Measurements from ENCODE around the gene ADARB2.
A peak's percentile ranks its signal among the peaks of the same experiment; 100 is the strongest.
"Not testable (repeated sequence)": the region's sequence is repeated elsewhere in the genome, so short reads cannot be mapped to it uniquely, and the experiment has no call there.

ADARB2 gene

GRCh38 chr10:1240341-1240775 is 497.0 kb downstream of the ADARB2 start:
- no peaks in the 10 kb centered on the region for H3K9me3 ChIP-seq (ENCODE audit: control insufficient read depth, insufficient read depth, low read length)
- H3K4me1 ChIP-seq (ENCODE audit: insufficient read depth, low read length): peaks cover 6% of the 10 kb centered on the region; the same call in 1 of the 2 replicates
- no peaks in the 10 kb centered on the region for H3K36me3 ChIP-seq (ENCODE audit: insufficient read depth, low read length)
- H3K9ac ChIP-seq (ENCODE audit: low read depth, low read length): no peak overlapping the region

DNA sequence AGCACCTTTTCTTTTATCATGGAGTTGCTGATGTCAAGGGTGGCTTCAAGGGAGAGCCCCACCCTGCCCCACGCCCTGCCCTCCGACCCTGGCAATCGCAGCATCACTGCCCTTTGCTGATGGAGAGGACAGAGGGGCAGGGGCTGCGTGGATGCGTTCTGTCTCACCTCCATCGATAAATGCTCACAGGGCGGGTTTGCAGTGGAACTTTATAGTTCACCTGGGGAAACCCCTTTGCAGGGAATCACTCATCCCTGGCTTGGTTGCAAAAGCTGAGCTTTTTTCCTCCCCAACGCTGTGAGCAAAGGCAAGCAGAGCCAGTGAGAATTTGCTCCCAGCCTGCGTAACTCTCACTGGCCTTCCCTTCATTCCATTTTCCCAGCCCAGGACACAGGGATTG is 504.3 kb downstream of the ADARB2 start:
- no peak overlapping the region for H3K9ac ChIP-seq (ENCODE audit: low read depth, low read length)
- no peaks in the 10 kb centered on the region for H3K4me1 ChIP-seq (ENCODE audit: insufficient read depth, low read length)
- H3K9me3 ChIP-seq (ENCODE audit: control insufficient read depth, insufficient read depth, low read length): no peaks in the 10 kb centered on the region
- no peaks in the 10 kb centered on the region for H3K36me3 ChIP-seq (ENCODE audit: insufficient read depth, low read length)

GRCh38 chr10:1232164-1232911 is 505.0 kb downstream of the ADARB2 start:
- H3K9me3 ChIP-seq (ENCODE audit: control insufficient read depth, insufficient read depth, low read length): no peaks in the 10 kb centered on the region
- no peaks in the 10 kb centered on the region for H3K36me3 ChIP-seq (ENCODE audit: insufficient read depth, low read length)
- H3K9ac ChIP-seq (ENCODE audit: low read depth, low read length): no peak overlapping the region
- no peaks in the 10 kb centered on the region for H3K4me1 ChIP-seq (ENCODE audit: insufficient read depth, low read length)

GRCh38 chr10:1230592-1231275 is 506.6 kb downstream of the ADARB2 start:
- no peaks in the 10 kb centered on the region for H3K4me1 ChIP-seq (ENCODE audit: insufficient read depth, low read length)
- H3K9me3 ChIP-seq (ENCODE audit: control insufficient read depth, insufficient read depth, low read length): no peaks in the 10 kb centered on the region
- H3K9ac ChIP-seq (ENCODE audit: low read depth, low read length): no peak overlapping the region
- no peaks in the 10 kb centered on the region for H3K36me3 ChIP-seq (ENCODE audit: insufficient read depth, low read length)

DNA sequence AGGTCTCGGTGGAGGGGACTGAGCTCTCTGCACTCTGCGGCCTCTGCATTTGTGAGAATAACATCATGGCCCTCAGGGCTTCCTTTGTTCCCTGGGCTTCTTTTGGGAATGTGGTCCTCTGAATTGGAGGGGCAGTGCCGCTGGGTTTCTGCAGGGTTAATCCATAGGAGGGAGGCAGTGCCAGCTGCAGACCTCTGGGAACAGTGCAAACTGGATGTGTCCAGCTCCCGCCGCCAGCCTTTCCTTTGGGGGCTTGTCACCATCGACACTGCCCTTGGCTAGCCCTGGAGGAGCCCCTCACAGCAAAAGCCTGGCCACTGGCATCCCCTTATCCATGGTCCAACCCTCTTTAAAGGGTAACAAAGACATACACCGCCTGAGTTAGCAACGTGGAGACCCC is 507.2 kb downstream of the ADARB2 start:
- Histone ChIP-seq H3K36me3 (ENCODE audit: insufficient read depth, low read length) (no peaks in the 10 kb centered on the region), H3K9ac (ENCODE audit: low read depth, low read length) (no peak overlapping the region), H3K9me3 (ENCODE audit: control insufficient read depth, insufficient read depth, low read length) (no peaks in the 10 kb centered on the region), H3K4me1 (ENCODE audit: insufficient read depth, low read length) (no peaks in the 10 kb centered on the region)

DNA sequence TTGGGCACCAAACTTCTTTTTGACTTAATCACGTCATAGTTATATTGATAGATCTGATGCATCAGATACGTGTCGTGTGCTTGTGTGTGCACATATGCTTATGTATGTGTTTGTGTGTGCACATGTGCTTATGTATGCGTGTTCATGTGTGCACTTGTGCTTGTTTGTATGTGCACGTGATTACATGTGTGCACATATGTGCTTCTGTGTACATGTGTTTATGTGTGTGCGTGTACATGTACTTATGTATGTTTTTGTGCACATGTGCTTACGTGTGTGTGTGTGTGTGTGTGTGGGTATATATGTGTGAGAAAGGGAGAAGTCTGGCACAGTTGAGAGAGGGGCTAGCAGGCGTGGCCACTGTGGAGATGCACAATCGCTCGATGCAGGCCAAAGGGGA is 507.8 kb downstream of the ADARB2 start:
- H3K36me3 ChIP-seq (ENCODE audit: insufficient read depth, low read length): no peaks in the 10 kb centered on the region
- no peaks in the 10 kb centered on the region for H3K9me3 ChIP-seq (ENCODE audit: control insufficient read depth, insufficient read depth, low read length)
- no peak overlapping the region for H3K9ac ChIP-seq (ENCODE audit: low read depth, low read length)
- no peaks in the 10 kb centered on the region for H3K4me1 ChIP-seq (ENCODE audit: insufficient read depth, low read length)

- Histone ChIP-seq H3K9me3 (ENCODE audit: control insufficient read depth, insufficient read depth, low read length) (no peaks in the 10 kb centered on the region), H3K36me3 (ENCODE audit: insufficient read depth, low read length) (no peaks in the 10 kb centered on the region), H3K4me1 (ENCODE audit: insufficient read depth, low read length) (no peaks in the 10 kb centered on the region), H3K9ac (ENCODE audit: low read depth, low read length) (no peak overlapping the region)
These were observed 508.2 kb downstream of the ADARB2 start for GRCh38 chr10:1229116-1229515.

- no peaks in the 10 kb centered on the region for H3K36me3 ChIP-seq (ENCODE audit: insufficient read depth, low read length)
- no peaks in the 10 kb centered on the region for H3K9me3 ChIP-seq (ENCODE audit: control insufficient read depth, insufficient read depth, low read length)
- no peaks in the 10 kb centered on the region for H3K4me1 ChIP-seq (ENCODE audit: insufficient read depth, low read length)
- H3K9ac ChIP-seq (ENCODE audit: low read depth, low read length): no peak overlapping the region
These were observed 508.8 kb downstream of the ADARB2 start for GRCh38 chr10:1228467-1228975.

DNA sequence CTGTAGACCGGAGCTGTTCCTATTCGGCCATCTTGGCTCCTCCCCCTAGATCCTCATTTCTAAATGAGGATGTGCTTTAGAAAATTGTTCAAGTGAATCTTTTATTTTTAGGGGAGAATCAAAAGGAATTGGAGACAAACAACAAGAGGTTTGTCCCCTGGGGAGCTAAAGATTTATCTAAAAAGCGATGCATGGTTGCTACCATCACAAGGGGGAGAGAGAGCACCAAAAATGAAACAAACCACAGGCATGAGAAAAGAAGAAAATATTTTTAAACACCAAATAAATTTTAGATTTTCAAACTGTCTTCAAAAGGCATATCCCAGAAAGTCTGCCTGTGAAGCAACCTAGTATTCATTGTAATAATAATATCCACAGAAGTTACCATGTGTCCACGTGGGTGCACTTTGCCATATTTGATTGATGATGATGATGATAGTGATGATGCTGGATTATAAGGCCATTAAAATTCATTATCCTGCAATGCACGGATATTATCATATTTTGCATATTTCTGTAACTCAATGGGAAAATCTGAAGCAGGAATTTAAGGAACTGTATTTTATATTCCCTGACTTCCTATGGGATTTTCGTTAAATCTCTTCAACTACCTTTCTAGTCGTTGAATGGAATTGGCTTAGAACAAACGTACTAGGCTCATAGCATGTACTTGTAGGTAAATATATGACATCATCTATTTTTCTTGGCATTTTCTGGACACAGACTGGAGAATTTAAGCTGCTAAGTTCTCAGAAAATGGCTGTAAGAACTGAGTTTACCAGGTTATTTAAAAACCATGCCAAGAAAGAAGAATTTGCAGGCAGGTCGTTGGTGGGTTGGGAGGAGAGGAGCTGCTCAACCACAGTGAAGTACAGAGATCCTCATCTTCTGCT is 509.6 kb downstream of the ADARB2 start:
- H3K36me3 ChIP-seq (ENCODE audit: insufficient read depth, low read length): no peaks in the 10 kb centered on the region
- no peaks in the 10 kb centered on the region for H3K4me1 ChIP-seq (ENCODE audit: insufficient read depth, low read length)
- H3K9ac ChIP-seq (ENCODE audit: low read depth, low read length): peak overlapping the region; percentile 45; the same call in 1 of the 2 replicates
- no peaks in the 10 kb centered on the region for H3K9me3 ChIP-seq (ENCODE audit: control insufficient read depth, insufficient read depth, low read length)

DNA sequence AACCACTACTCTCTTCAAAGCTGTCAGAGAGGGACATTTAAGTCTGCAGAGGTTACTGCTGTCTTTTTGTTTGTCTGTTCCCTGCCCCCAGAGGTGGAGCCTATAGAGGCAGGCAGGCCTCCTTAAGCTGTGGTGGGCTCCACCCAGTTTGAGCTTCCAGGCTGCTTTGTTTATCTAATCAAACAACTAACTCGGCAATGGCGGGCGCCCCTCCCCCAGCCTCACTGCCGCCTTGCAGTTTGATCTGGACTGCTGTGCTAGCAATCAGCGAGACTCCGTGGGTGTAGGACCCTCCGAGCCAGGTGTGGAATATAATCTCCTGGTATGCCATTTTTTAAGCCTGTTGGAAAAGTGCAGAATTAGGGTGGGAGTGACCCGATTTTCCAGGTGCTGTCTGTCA is 510.4 kb downstream of the ADARB2 start:
- peak overlapping the region; percentile 45; the same call in 1 of the 2 replicates for H3K9ac ChIP-seq (ENCODE audit: low read depth, low read length)
- not testable (repeated sequence) for H3K9me3 ChIP-seq (ENCODE audit: control insufficient read depth, insufficient read depth, low read length); H3K36me3 ChIP-seq (ENCODE audit: insufficient read depth, low read length); H3K4me1 ChIP-seq (ENCODE audit: insufficient read depth, low read length)

GRCh38 chr10:1219874-1220273 is 517.5 kb downstream of the ADARB2 start:
- H3K9me3 ChIP-seq (ENCODE audit: control insufficient read depth, insufficient read depth, low read length); H3K4me1 ChIP-seq (ENCODE audit: insufficient read depth, low read length); H3K9ac ChIP-seq (ENCODE audit: low read depth, low read length); H3K36me3 ChIP-seq (ENCODE audit: insufficient read depth, low read length): not testable (repeated sequence)

DNA sequence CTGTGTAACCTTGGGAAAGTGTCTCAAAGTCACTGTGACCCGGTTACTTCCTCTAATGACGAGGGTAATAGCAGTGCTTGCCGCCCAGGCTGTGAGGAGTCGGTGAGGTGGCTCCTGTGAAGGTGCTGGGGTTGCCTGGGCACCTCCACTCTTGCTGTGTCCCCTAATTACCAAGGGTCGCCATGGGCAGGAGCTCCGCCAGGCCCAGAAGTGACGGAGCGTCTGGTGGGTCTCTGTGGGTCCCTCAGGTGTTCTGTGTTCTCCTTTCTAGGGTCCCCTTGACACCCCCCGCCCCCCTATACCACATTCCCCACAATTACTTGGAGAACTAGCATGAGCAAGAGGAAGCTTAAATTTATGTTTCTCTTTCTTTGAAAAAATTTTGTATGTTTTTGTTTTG is 519.7 kb downstream of the ADARB2 start:
- no peaks in the 10 kb centered on the region for H3K4me1 ChIP-seq (ENCODE audit: insufficient read depth, low read length)
- H3K9ac ChIP-seq (ENCODE audit: low read depth, low read length): no peak overlapping the region
- H3K36me3 ChIP-seq (ENCODE audit: insufficient read depth, low read length): no peaks in the 10 kb centered on the region
- H3K9me3 ChIP-seq (ENCODE audit: control insufficient read depth, insufficient read depth, low read length): no peaks in the 10 kb centered on the region

DNA sequence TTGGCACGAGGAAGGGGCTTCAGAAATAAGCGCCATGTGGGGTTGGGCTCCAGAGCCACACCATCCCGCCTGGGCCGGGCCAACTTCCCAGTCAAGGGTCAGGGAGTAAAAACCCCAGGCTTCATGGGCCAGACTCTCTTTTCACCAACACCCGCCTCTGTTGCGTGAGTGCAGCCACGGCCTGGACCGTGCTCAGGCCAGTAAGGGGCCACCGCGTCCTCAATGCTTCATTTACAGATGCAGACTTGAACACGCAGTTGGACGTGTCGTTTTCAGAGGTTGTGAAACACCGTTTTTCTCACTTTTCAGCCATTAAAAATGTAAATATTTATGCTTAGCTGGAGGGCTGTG is 520.1 kb downstream of the ADARB2 start:
- H3K9ac ChIP-seq (ENCODE audit: low read depth, low read length): no peak overlapping the region
- H3K4me1 ChIP-seq (ENCODE audit: insufficient read depth, low read length): no peaks in the 10 kb centered on the region
- no peaks in the 10 kb centered on the region for H3K9me3 ChIP-seq (ENCODE audit: control insufficient read depth, insufficient read depth, low read length)
- H3K36me3 ChIP-seq (ENCODE audit: insufficient read depth, low read length): no peaks in the 10 kb centered on the region

GRCh38 chr10:1216574-1217236 is 520.6 kb downstream of the ADARB2 start:
- Histone ChIP-seq H3K9me3 (ENCODE audit: control insufficient read depth, insufficient read depth, low read length) (no peaks in the 10 kb centered on the region), H3K36me3 (ENCODE audit: insufficient read depth, low read length) (no peaks in the 10 kb centered on the region), H3K9ac (ENCODE audit: low read depth, low read length) (no peak overlapping the region), H3K4me1 (ENCODE audit: insufficient read depth, low read length) (no peaks in the 10 kb centered on the region)

Data from ES-I3 (cell line).